ENCODE measurements around the gene NSD1.

NSD1 gene

GRCh38 chr5:177093803-177094202 lies 39.8 kb upstream of the NSD1 start:
- Mint-ChIP-seq H3K36me3 (ENCODE audit: low read depth) (no peaks in the 10 kb centered on the region), H3K27ac (no peak overlapping the region), H3K4me3 (no peak overlapping the region), H3K9me3 (no peaks in the 10 kb centered on the region), H3K27me3 (ENCODE audit: low read depth) (no peaks in the 10 kb centered on the region), H3K4me1 (ENCODE audit: low read depth) (peaks cover 3% of the 10 kb centered on the region)

GRCh38 chr5:177094224-177095087 lies 39.1 kb upstream of the NSD1 start:
- no peaks in the 10 kb centered on the region for H3K4me1 Mint-ChIP-seq (ENCODE audit: low read depth)
- no peaks in the 10 kb centered on the region for H3K36me3 Mint-ChIP-seq (ENCODE audit: low read depth)
- H3K27ac Mint-ChIP-seq: no peak overlapping the region
- no peaks in the 10 kb centered on the region for H3K27me3 Mint-ChIP-seq (ENCODE audit: low read depth)
- no peak overlapping the region for H3K4me3 Mint-ChIP-seq
- H3K9me3 Mint-ChIP-seq: no peaks in the 10 kb centered on the region

- H3K27me3 Mint-ChIP-seq (ENCODE audit: low read depth): no peaks in the 10 kb centered on the region
- H3K4me3 Mint-ChIP-seq: no peak overlapping the region
- H3K27ac Mint-ChIP-seq: no peak overlapping the region
- H3K9me3 Mint-ChIP-seq: no peaks in the 10 kb centered on the region
- no peaks in the 10 kb centered on the region for H3K4me1 Mint-ChIP-seq (ENCODE audit: low read depth)
- no peaks in the 10 kb centered on the region for H3K36me3 Mint-ChIP-seq (ENCODE audit: low read depth)
Measured at GRCh38 chr5:177095088-177095669, 38.4 kb upstream of the NSD1 start.

- Mint-ChIP-seq H3K9me3 (no peaks in the 10 kb centered on the region), H3K4me1 (ENCODE audit: low read depth) (no peaks in the 10 kb centered on the region), H3K4me3 (no peak overlapping the region), H3K27me3 (ENCODE audit: low read depth) (no peaks in the 10 kb centered on the region), H3K36me3 (ENCODE audit: low read depth) (no peaks in the 10 kb centered on the region), H3K27ac (no peak overlapping the region)
Measured at GRCh38 chr5:177096162-177097015, 37.2 kb upstream of the NSD1 start.

GRCh38 chr5:177097016-177097985 lies 36.3 kb upstream of the NSD1 start:
- no peak overlapping the region for H3K27ac Mint-ChIP-seq
- H3K36me3 Mint-ChIP-seq (ENCODE audit: low read depth): no peaks in the 10 kb centered on the region
- no peaks in the 10 kb centered on the region for H3K4me1 Mint-ChIP-seq (ENCODE audit: low read depth)
- H3K9me3 Mint-ChIP-seq: no peaks in the 10 kb centered on the region
- H3K4me3 Mint-ChIP-seq: no peak overlapping the region
- H3K27me3 Mint-ChIP-seq (ENCODE audit: low read depth): no peaks in the 10 kb centered on the region

GRCh38 chr5:177098120-177098469 lies 35.5 kb upstream of the NSD1 start:
- Mint-ChIP-seq H3K27ac (no peak overlapping the region), H3K4me1 (ENCODE audit: low read depth) (no peaks in the 10 kb centered on the region), H3K4me3 (no peak overlapping the region), H3K9me3 (no peaks in the 10 kb centered on the region), H3K36me3 (ENCODE audit: low read depth) (no peaks in the 10 kb centered on the region), H3K27me3 (ENCODE audit: low read depth) (no peaks in the 10 kb centered on the region)

GRCh38 chr5:177098470-177099141 lies 35.0 kb upstream of the NSD1 start:
- Mint-ChIP-seq H3K9me3 (no peaks in the 10 kb centered on the region), H3K27ac (no peak overlapping the region), H3K27me3 (ENCODE audit: low read depth) (no peaks in the 10 kb centered on the region)

GRCh38 chr5:177099422-177100093 lies 34.0 kb upstream of the NSD1 start:
- Mint-ChIP-seq H3K9me3 (no peaks in the 10 kb centered on the region), H3K27ac (no peak overlapping the region), H3K27me3 (ENCODE audit: low read depth) (no peaks in the 10 kb centered on the region), H3K4me1 (ENCODE audit: low read depth) (no peaks in the 10 kb centered on the region), H3K36me3 (ENCODE audit: low read depth) (no peaks in the 10 kb centered on the region), H3K4me3 (no peak overlapping the region)

More at GRCh38 chr5:177098470-177099141, 35.0 kb upstream of the NSD1 start:
- no peaks in the 10 kb centered on the region for H3K36me3 Mint-ChIP-seq (ENCODE audit: low read depth)
- no peak overlapping the region for H3K4me3 Mint-ChIP-seq
- no peaks in the 10 kb centered on the region for H3K4me1 Mint-ChIP-seq (ENCODE audit: low read depth)

- Mint-ChIP-seq H3K4me3 (no peak overlapping the region), H3K4me1 (ENCODE audit: low read depth) (no peaks in the 10 kb centered on the region), H3K27me3 (ENCODE audit: low read depth) (no peaks in the 10 kb centered on the region)
Measured at GRCh38 chr5:177100714-177101121, 32.9 kb upstream of the NSD1 start.

GRCh38 chr5:177103523-177104253 lies 29.9 kb upstream of the NSD1 start:
- no peak overlapping the region for H3K27ac Mint-ChIP-seq
- H3K27me3 Mint-ChIP-seq (ENCODE audit: low read depth): no peaks in the 10 kb centered on the region
- H3K4me3 Mint-ChIP-seq: no peak overlapping the region
- H3K36me3 Mint-ChIP-seq (ENCODE audit: low read depth): no peaks in the 10 kb centered on the region
- H3K9me3 Mint-ChIP-seq: no peaks in the 10 kb centered on the region
- H3K4me1 Mint-ChIP-seq (ENCODE audit: low read depth): no peaks in the 10 kb centered on the region

More at GRCh38 chr5:177100714-177101121, 32.9 kb upstream of the NSD1 start:
- Mint-ChIP-seq H3K9me3 (no peaks in the 10 kb centered on the region), H3K27ac (no peak overlapping the region), H3K36me3 (ENCODE audit: low read depth) (no peaks in the 10 kb centered on the region)

GRCh38 chr5:177105691-177106476 lies 27.7 kb upstream of the NSD1 start:
- H3K27me3 Mint-ChIP-seq (ENCODE audit: low read depth): no peaks in the 10 kb centered on the region
- H3K4me1 Mint-ChIP-seq (ENCODE audit: low read depth): no peaks in the 10 kb centered on the region
- H3K4me3 Mint-ChIP-seq: no peak overlapping the region
- H3K36me3 Mint-ChIP-seq (ENCODE audit: low read depth): no peaks in the 10 kb centered on the region
- no peak overlapping the region for H3K27ac Mint-ChIP-seq
- no peaks in the 10 kb centered on the region for H3K9me3 Mint-ChIP-seq

GRCh38 chr5:177107159-177107558 lies 26.4 kb upstream of the NSD1 start:
- Mint-ChIP-seq H3K36me3 (ENCODE audit: low read depth) (no peaks in the 10 kb centered on the region), H3K4me3 (no peak overlapping the region), H3K27ac (no peak overlapping the region), H3K9me3 (no peaks in the 10 kb centered on the region), H3K4me1 (ENCODE audit: low read depth) (peaks cover 2% of the 10 kb centered on the region), H3K27me3 (ENCODE audit: low read depth) (no peaks in the 10 kb centered on the region)

Data from T-helper 1 cell treated with Interleukin-12 subunit alpha and Interleukin-12 subunit beta and Interleukin-4 antibody, amounts not matched to agents 30 μg/mL and 1 μg/mL, for 36 hours (primary cell).